ENCODE data around the gene ELOVL6.

ELOVL6 gene

DNA sequence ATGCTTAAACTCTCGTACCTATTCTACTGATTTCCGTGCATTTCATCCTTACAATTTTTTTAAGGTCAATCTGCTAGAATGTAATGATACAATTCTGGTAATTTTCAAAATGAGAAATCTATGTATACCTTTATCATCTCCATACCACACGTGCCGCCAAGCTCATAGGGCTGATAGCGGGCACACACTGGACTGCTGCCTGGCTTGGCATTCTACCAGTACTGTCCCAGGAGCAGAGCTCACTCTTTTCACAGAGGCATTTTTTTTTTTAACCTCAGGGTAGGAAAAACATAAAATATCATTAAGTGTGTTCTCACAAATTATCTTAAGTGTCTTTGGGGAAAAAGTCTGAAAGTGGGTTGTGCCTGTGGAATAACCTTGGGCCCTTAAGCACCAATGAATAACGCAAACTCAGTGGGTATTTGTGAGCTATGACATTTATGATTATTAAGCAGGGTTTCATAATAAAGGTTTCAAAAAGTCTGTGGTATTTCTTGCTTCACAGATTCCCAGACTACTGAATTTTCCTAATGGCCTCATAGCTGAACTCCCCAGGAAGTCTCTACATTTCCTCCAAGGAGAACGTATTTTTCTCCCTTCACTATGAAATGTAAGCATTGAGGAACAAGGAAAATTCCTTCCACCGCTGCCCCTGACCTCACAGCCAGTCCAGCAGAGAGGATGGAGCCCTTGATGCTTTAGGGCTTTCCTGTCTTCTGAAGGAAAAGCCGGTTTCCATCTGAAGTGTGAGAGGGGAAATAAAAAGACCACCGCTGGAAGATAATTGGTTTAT is 125.2 kb downstream of the ELOVL6 start:
- Histone ChIP-seq H3K9ac (ENCODE audit: low read length) (no peak overlapping the region), H3K18ac (ENCODE audit: low read length) (no peak overlapping the region), H3K4ac (ENCODE audit: low read depth, low read length) (no peak overlapping the region), H2BK120ac (ENCODE audit: low read depth, low read length) (no peak overlapping the region), H3K27ac (ENCODE audit: low read depth, low read length) (no peak overlapping the region), H3K36me3 (ENCODE audit: control insufficient read depth, insufficient read depth, low read length) (no peaks in the 10 kb centered on the region), H3K4me2 (ENCODE audit: low read length) (no peak overlapping the region), H4K5ac (ENCODE audit: low read length) (no peak overlapping the region), H2BK5ac (ENCODE audit: low read length) (no peak overlapping the region), H3K4me3 (ENCODE audit: low read length) (no peak overlapping the region), H3K27me3 (ENCODE audit: insufficient read depth, low read length, poor library complexity) (no peaks in the 10 kb centered on the region), H2BK15ac (replicated peaks; ENCODE audit: low read depth) (no peak overlapping the region), H2AK5ac (ENCODE audit: low read length) (no peak overlapping the region), H3K79me1 (ENCODE audit: low read length) (peaks cover 4% of the 10 kb centered on the region), H3K23ac (ENCODE audit: low read length) (no peak overlapping the region), H4K8ac (ENCODE audit: low read depth, low read length) (no peak overlapping the region), H3K79me2 (ENCODE audit: control insufficient read depth, insufficient read depth, low read length) (no peaks in the 10 kb centered on the region), H3K4me1 (ENCODE audit: control insufficient read depth, low read depth, low read length) (peaks cover 6% of the 10 kb centered on the region), H3K56ac (ENCODE audit: low read length) (no peak overlapping the region)
- no CpG with 5 or more reads among the region's 10 CpGs for WGBS (ENCODE audit: extremely low coverage, insufficient coverage, low lambda C conversion rate)
- no peak for DNase-seq

DNA sequence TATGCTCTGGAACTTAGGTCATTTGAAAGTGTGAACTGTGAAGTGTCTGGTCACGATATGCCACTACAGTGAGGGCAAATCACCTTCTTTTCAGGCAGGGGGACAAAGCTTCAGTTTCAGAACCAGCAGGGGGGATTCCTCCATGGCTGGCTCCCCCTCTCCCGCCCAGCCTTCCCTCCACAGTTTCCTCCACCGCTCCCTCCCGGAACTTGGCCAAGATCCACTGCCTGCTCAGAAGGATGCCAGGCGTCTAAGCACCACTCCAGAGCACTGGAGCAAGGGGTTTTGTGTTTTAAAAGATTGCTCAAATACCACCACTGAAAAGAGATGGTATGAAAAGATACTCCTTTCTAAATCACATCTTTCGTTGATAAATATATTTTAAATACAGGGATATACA is 126.9 kb downstream of the ELOVL6 start:
- Histone ChIP-seq H3K27ac (ENCODE audit: low read depth, low read length) (no peak overlapping the region), H3K4me1 (ENCODE audit: control insufficient read depth, low read depth, low read length) (peaks cover 6% of the 10 kb centered on the region), H4K8ac (ENCODE audit: low read depth, low read length) (no peak overlapping the region), H3K4ac (ENCODE audit: low read depth, low read length) (no peak overlapping the region), H3K56ac (ENCODE audit: low read length) (no peak overlapping the region), H2BK5ac (ENCODE audit: low read length) (no peak overlapping the region), H3K23ac (ENCODE audit: low read length) (no peak overlapping the region), H2AK5ac (ENCODE audit: low read length) (no peak overlapping the region), H3K4me2 (ENCODE audit: low read length) (no peak overlapping the region), H2BK120ac (ENCODE audit: low read depth, low read length) (no peak overlapping the region), H2BK15ac (replicated peaks; ENCODE audit: low read depth) (no peak overlapping the region), H4K5ac (ENCODE audit: low read length) (no peak overlapping the region), H3K9ac (ENCODE audit: low read length) (no peak overlapping the region), H3K79me1 (ENCODE audit: low read length) (peaks cover 7% of the 10 kb centered on the region), H3K4me3 (ENCODE audit: low read length) (no peak overlapping the region), H3K79me2 (ENCODE audit: control insufficient read depth, insufficient read depth, low read length) (peaks cover 3% of the 10 kb centered on the region), H3K36me3 (ENCODE audit: control insufficient read depth, insufficient read depth, low read length) (no peaks in the 10 kb centered on the region), H3K18ac (ENCODE audit: low read length) (no peak overlapping the region), H3K27me3 (ENCODE audit: insufficient read depth, low read length, poor library complexity) (no peaks in the 10 kb centered on the region)
- DNase-seq = peak; percentile 45
- no CpG with 5 or more reads among the region's 6 CpGs for WGBS (ENCODE audit: extremely low coverage, insufficient coverage, low lambda C conversion rate)

DNA sequence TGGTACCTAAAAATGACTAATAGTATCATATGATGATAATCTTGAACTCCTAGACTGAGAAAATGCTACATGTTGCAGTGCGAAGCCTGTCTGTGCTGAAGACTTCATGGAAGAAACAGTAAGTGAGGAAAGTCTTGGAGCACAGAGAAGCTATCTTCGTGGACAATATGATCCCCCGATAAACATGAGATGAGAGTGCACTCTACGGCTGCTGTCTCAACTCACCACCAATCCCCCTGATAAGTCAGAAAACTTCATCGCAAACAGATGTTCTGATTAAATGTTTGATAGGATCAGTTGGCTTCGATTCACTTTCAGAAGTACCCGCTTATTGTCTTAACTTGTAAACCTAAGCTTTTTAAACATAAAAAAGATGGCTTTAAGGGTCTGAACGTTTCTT is 130.2 kb downstream of the ELOVL6 start:
- H3K23ac ChIP-seq (ENCODE audit: low read length) = no peak overlapping the region
- peaks cover 7% of the 10 kb centered on the region for H3K4me1 ChIP-seq (ENCODE audit: control insufficient read depth, low read depth, low read length)
- no peak overlapping the region for H2BK5ac ChIP-seq (ENCODE audit: low read length)
- H3K79me2 ChIP-seq (ENCODE audit: control insufficient read depth, insufficient read depth, low read length) = peaks cover 3% of the 10 kb centered on the region
- H4K5ac ChIP-seq (ENCODE audit: low read length) = no peak overlapping the region
- H3K79me1 ChIP-seq (ENCODE audit: low read length) = peaks cover 8% of the 10 kb centered on the region
- H2BK15ac ChIP-seq (replicated peaks; ENCODE audit: low read depth) = no peak overlapping the region
- H2BK120ac ChIP-seq (ENCODE audit: low read depth, low read length) = no peak overlapping the region
- no peak overlapping the region for H4K8ac ChIP-seq (ENCODE audit: low read depth, low read length)
- no peaks in the 10 kb centered on the region for H3K36me3 ChIP-seq (ENCODE audit: control insufficient read depth, insufficient read depth, low read length)
- no peak overlapping the region for H3K27ac ChIP-seq (ENCODE audit: low read depth, low read length)
- H2AK5ac ChIP-seq (ENCODE audit: low read length) = no peak overlapping the region
- H3K4me3 ChIP-seq (ENCODE audit: low read length) = no peak overlapping the region
- no peak for DNase-seq
- H3K56ac ChIP-seq (ENCODE audit: low read length) = no peak overlapping the region
- no peak overlapping the region for H3K4ac ChIP-seq (ENCODE audit: low read depth, low read length)
- no peak overlapping the region for H3K18ac ChIP-seq (ENCODE audit: low read length)
- H3K9ac ChIP-seq (ENCODE audit: low read length) = no peak overlapping the region
- H3K4me2 ChIP-seq (ENCODE audit: low read length) = no peak overlapping the region
- H3K27me3 ChIP-seq (ENCODE audit: insufficient read depth, low read length, poor library complexity) = no peaks in the 10 kb centered on the region
- WGBS (ENCODE audit: extremely low coverage, insufficient coverage, low lambda C conversion rate) = no CpG with 5 or more reads among the region's 8 CpGs

DNA sequence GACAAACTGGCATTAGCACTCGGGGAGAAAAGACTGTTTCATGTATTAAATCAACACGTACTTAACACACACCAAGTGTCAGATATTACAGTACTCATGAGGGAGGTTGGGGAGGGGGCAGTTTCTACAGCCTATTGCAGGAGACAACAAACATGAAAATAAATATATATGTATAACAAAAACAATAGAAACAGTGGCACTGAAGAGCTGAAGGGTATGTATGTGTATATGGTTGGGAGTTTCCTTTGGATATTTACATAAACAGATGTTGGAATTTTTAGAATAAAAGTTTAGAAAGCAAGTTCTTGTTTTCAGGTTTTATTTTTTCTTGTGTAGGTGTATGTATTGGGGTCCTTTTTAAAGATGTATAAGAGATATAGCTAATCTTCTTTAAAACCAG is 133.5 kb downstream of the ELOVL6 start:
- Histone ChIP-seq H4K5ac (ENCODE audit: low read length) (no peak overlapping the region), H3K27ac (ENCODE audit: low read depth, low read length) (no peak overlapping the region), H3K23ac (ENCODE audit: low read length) (no peak overlapping the region), H3K27me3 (ENCODE audit: insufficient read depth, low read length, poor library complexity) (no peaks in the 10 kb centered on the region), H3K56ac (ENCODE audit: low read length) (no peak overlapping the region), H3K4ac (ENCODE audit: low read depth, low read length) (no peak overlapping the region), H3K4me3 (ENCODE audit: low read length) (no peak overlapping the region), H3K4me1 (ENCODE audit: control insufficient read depth, low read depth, low read length) (peaks cover 2% of the 10 kb centered on the region), H2AK5ac (ENCODE audit: low read length) (no peak overlapping the region), H4K8ac (ENCODE audit: low read depth, low read length) (no peak overlapping the region), H3K79me2 (ENCODE audit: control insufficient read depth, insufficient read depth, low read length) (peaks cover 3% of the 10 kb centered on the region), H3K9ac (ENCODE audit: low read length) (no peak overlapping the region), H2BK15ac (replicated peaks; ENCODE audit: low read depth) (no peak overlapping the region), H2BK5ac (ENCODE audit: low read length) (no peak overlapping the region), H2BK120ac (ENCODE audit: low read depth, low read length) (no peak overlapping the region), H3K36me3 (ENCODE audit: control insufficient read depth, insufficient read depth, low read length) (no peaks in the 10 kb centered on the region), H3K79me1 (ENCODE audit: low read length) (peaks cover 9% of the 10 kb centered on the region), H3K18ac (ENCODE audit: low read length) (no peak overlapping the region), H3K4me2 (ENCODE audit: low read length) (no peak overlapping the region)
- no peak for DNase-seq
- no CpG with 5 or more reads among the region's 2 CpGs for WGBS (ENCODE audit: extremely low coverage, insufficient coverage, low lambda C conversion rate)

DNA sequence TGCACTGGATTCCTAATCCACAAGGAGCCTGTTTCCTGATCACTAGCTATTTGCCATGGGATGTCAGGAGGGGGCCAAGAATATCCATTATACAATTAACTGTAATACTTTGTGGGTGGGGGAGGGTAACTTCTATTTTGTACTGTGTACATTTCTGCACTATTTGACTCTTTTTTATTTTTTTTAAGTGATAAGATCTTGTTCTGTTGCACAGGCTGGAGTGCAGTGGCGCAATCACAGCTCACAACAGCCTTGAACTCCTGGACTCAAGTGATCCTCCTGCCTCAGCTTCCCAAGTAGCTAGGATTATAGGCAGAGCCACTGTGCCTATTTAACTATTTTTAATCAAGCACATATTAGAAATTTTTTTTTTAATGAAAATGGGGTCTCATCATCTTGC is 134.1 kb downstream of the ELOVL6 start:
- H3K9ac ChIP-seq (ENCODE audit: low read length) = no peak overlapping the region

DNA sequence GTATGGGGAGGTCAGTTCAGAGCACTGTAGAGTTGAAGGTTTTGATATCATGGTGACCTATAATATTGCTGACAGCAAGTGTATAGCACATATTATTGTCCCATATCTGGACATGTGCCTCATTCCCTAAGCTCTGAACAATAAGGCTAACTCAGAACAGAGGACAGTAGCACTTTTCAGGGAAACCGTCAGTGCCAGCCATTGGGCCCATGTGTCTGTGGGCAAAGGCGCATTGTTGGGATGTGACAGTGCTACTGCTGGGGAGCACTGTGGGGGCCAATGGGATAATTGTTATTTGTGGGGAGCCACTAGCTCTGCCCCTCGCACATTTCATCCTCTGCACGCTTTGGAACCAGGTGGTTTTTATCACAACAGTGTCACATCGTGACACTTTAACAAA is 136.2 kb downstream of the ELOVL6 start:
- Histone ChIP-seq H3K4me2 (ENCODE audit: low read length) (no peak overlapping the region), H3K79me2 (ENCODE audit: control insufficient read depth, insufficient read depth, low read length) (no peaks in the 10 kb centered on the region), H3K56ac (ENCODE audit: low read length) (no peak overlapping the region), H2AK5ac (ENCODE audit: low read length) (no peak overlapping the region), H3K27me3 (ENCODE audit: insufficient read depth, low read length, poor library complexity) (no peaks in the 10 kb centered on the region), H3K4me3 (ENCODE audit: low read length) (no peak overlapping the region), H3K9ac (ENCODE audit: low read length) (no peak overlapping the region), H3K4me1 (ENCODE audit: control insufficient read depth, low read depth, low read length) (peaks cover 2% of the 10 kb centered on the region), H4K8ac (ENCODE audit: low read depth, low read length) (no peak overlapping the region), H3K18ac (ENCODE audit: low read length) (no peak overlapping the region), H3K23ac (ENCODE audit: low read length) (no peak overlapping the region), H3K27ac (ENCODE audit: low read depth, low read length) (no peak overlapping the region), H2BK120ac (ENCODE audit: low read depth, low read length) (no peak overlapping the region), H2BK15ac (replicated peaks; ENCODE audit: low read depth) (no peak overlapping the region), H3K36me3 (ENCODE audit: control insufficient read depth, insufficient read depth, low read length) (no peaks in the 10 kb centered on the region), H4K5ac (ENCODE audit: low read length) (no peak overlapping the region), H2BK5ac (ENCODE audit: low read length) (no peak overlapping the region), H3K79me1 (ENCODE audit: low read length) (peaks cover 4% of the 10 kb centered on the region), H3K4ac (ENCODE audit: low read depth, low read length) (no peak overlapping the region)
- DNase-seq = no peak
- no CpG with 5 or more reads among the region's 5 CpGs for WGBS (ENCODE audit: extremely low coverage, insufficient coverage, low lambda C conversion rate)

More for the DNA sequence above, 134.1 kb downstream of the ELOVL6 start:
- Histone ChIP-seq H3K4me2 (ENCODE audit: low read length) (no peak overlapping the region), H2BK120ac (ENCODE audit: low read depth, low read length) (no peak overlapping the region), H2BK15ac (replicated peaks; ENCODE audit: low read depth) (no peak overlapping the region), H3K23ac (ENCODE audit: low read length) (no peak overlapping the region), H3K36me3 (ENCODE audit: control insufficient read depth, insufficient read depth, low read length) (no peaks in the 10 kb centered on the region), H3K4ac (ENCODE audit: low read depth, low read length) (no peak overlapping the region), H4K8ac (ENCODE audit: low read depth, low read length) (no peak overlapping the region), H3K79me1 (ENCODE audit: low read length) (peaks cover 9% of the 10 kb centered on the region), H3K4me1 (ENCODE audit: control insufficient read depth, low read depth, low read length) (peaks cover 2% of the 10 kb centered on the region), H3K79me2 (ENCODE audit: control insufficient read depth, insufficient read depth, low read length) (peaks cover 3% of the 10 kb centered on the region), H3K18ac (ENCODE audit: low read length) (no peak overlapping the region), H2AK5ac (ENCODE audit: low read length) (no peak overlapping the region), H3K27ac (ENCODE audit: low read depth, low read length) (no peak overlapping the region), H4K5ac (ENCODE audit: low read length) (no peak overlapping the region), H3K56ac (ENCODE audit: low read length) (no peak overlapping the region), H3K4me3 (ENCODE audit: low read length) (no peak overlapping the region), H2BK5ac (ENCODE audit: low read length) (no peak overlapping the region), H3K27me3 (ENCODE audit: insufficient read depth, low read length, poor library complexity) (no peaks in the 10 kb centered on the region)
- no peak for DNase-seq
- WGBS (ENCODE audit: extremely low coverage, insufficient coverage, low lambda C conversion rate) = no CpG with 5 or more reads among the region's 1 CpG

Data from mesendoderm (in vitro differentiated cells).